HG02973 (cell line): Measurements from ENCODE around the gene ZNF599.

ENCODE experiments used
- ATAC-seq: cut with Tn5 transposase; IDR thresholded peaks from one replicate; pipeline ENCODE4 v1.9.1; 2021; ENCODE audit warnings: moderate library complexity; ENCODE audit not compliant: unreplicated experiment

Gene ZNF599

GRCh38 chr19:34744896-34745690 lies 27.9 kb downstream of the ZNF599 start:
- no peak for ATAC-seq

- no peak for ATAC-seq
These were observed 38.4 kb downstream of the ZNF599 start for GRCh38 chr19:34734537-34735103.

DNA sequence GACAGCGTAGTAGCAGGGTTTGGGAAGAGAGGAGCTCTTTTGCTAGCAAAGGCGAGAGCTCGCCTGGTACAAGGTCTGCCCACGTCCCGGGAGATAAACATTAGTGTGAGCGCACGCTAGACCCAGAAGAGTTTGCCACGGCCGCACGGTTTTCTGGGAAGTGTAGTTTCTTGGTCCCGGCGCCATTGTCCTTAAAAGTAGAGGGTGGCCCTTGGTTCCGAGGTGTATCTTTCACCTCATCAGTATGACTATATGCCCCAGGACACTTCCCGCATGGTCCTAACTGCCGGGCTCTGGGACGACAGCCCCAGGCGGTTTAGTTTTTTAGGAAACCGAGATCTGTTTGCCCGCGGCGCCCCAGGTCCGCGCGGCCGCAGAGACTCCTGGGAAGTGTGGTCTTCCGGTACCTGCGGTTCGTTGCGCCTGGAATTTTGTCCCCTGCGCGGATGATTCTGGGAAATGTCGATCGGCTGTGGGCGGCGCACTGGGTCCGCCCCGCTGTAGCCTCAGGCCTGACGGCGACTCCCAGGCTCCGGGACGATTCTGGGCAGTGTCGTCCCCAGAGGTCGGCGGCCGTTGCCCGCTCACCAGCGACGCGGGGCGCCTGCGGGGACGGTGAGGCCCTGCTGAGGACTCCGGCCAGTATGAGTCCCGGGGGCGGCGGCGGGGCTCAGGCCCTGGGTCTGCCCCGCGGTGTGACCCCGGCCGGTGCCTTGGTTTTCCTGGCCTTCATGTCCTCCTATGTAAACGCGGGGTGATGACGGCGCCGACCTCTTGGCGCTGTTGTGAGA lies 39.1 kb downstream of the ZNF599 start, which contains the start of gene ZNF181:
Gene ZNF181, plus strand, starts transcription at position 498 of the 791 bp plus-strand sequence. CDS start 795 bp downstream, outside the sequence.
- peak; percentile 68 for ATAC-seq

GRCh38 chr19:34733266-34733745 lies 39.7 kb downstream of the ZNF599 start:
- peak; percentile 3 for ATAC-seq

- no peak for ATAC-seq
These were observed 40.3 kb downstream of the ZNF599 start for GRCh38 chr19:34732612-34733211.

- ATAC-seq, result no peak
These were observed 41.1 kb downstream of the ZNF599 start for GRCh38 chr19:34731964-34732363.

GRCh38 chr19:34731019-34731829 lies 41.8 kb downstream of the ZNF599 start:
- ATAC-seq, result no peak

DNA sequence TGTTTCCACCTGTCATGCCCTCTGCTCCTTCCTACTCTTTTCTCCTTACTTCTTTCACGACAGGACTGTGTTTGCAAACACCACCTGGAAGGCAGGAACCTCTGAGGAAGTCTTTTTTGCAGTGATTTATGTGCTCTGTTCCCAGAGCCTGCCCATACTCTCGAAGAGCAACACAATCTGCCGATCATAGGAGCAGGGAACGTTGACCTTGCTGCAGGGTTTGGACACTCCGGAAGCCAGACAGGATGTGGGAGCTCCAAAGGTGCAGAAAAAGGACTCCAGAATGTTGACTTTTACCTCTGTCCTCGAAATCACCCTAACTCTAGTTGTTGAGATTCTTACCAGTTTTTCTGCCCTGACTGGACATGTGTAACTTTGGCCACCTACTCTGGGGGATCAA lies 47.6 kb downstream of the ZNF599 start:
- no peak for ATAC-seq

DNA sequence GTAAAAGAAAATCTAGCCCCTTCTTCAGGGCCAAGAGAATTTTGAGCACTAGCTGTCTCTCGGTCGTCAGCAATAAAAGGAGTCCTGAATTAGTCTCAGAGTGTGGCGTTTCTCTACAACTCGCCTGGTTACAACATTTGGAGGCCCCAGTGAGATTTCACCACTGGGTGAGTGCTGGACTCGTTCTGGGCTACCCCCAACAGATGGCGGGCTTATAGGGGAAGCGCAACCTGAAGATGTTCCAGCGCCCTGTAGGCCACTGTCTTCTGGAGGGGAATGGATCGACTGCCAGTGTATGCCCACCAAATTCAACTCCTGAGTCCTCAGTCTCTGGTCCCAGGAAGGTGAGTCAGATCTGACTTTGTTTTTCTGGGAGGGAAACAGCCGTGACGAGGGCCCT lies 50.7 kb downstream of the ZNF599 start:
- ATAC-seq, result no peak

GRCh38 chr19:34715357-34715756 lies 57.7 kb downstream of the ZNF599 start:
- no peak for ATAC-seq

GRCh38 chr19:34713262-34713637 lies 59.8 kb downstream of the ZNF599 start:
- no peak for ATAC-seq

- no peak for ATAC-seq
These were observed 60.4 kb downstream of the ZNF599 start for GRCh38 chr19:34712395-34713261.

DNA sequence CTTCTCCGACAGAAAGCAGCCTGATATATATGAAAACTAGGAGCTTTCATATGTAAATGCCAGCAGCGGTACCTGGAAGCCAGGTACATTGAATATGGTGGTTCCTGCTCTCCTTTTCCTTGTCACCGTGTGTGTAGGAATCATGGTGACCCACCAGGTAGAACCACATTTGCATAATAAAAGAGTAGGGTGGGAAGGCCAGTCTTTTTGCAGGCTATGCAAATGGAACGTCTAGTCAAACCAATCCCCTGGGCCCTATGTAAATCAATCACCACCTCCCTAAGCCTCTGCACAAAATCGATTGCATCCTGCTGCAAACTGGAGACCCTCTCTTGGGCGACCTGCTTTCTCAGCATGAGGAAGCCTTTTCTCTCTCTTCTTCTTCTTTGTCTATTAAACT lies 61.1 kb downstream of the ZNF599 start:
- ATAC-seq, result no peak
